ENCODE results near the gene MAPK1. TPM values are rescaled to one million over a fixed set of nuclear protein-coding genes. Genes with fewer than 3 reads are reported as not detected.
"Not testable (repeated sequence)": the region's sequence is repeated elsewhere in the genome, so short reads cannot be mapped to it uniquely, and the experiment has no call there.

Gene MAPK1
- total and polyA plus RNA-seq, 9 of the 15 experiments (the other 6 are each of a cell fraction or from before 2014, with no cell fraction given) = 46.3 to 575 (median 283) TPM

GRCh38 chr22:21805325-21805724 is 62.1 kb downstream of the MAPK1 start:
- H3K4me3 ChIP-seq; H3K9ac ChIP-seq (ENCODE audit: insufficient read depth in 1 of 2, low read depth in 2 of 2, low read length in 2 of 2); in situ Hi-C loops (cut with MboI); H3K9me3 ChIP-seq (replicated peaks; ENCODE audit: control insufficient read depth, insufficient read depth, low read depth, low read length); H3K4me1 ChIP-seq (replicated peaks in 1 of 2; ENCODE audit: control insufficient read depth in 2 of 2, insufficient read depth in 2 of 2, low read length in 2 of 2); intact Hi-C loops (cut with micrococcal nuclease); DNase-seq (ENCODE audit: extremely low read depth in 1 of 4, low spot score in 3 of 4); H3K27ac ChIP-seq (ENCODE audit: extremely low read depth, low read depth, low read length); H3K4me2 ChIP-seq (ENCODE audit: insufficient read depth, low read length); H2AFZ ChIP-seq (ENCODE audit: low read depth, low read length); CTCF ChIA-PET (ENCODE audit: low intra/inter-chr PET ratio); FAIRE-seq; H3K27me3 ChIP-seq (ENCODE audit: control insufficient read depth in 2 of 2, insufficient read depth in 2 of 2, low read length in 2 of 2); BruUV-seq (replicated peaks); ATAC-seq; H3K9me1 ChIP-seq (ENCODE audit: control insufficient read depth, insufficient read depth, low read length); TF ChIP-seq NR2C1 (tag; IDR thresholded peaks at IDR 0.05): not testable (repeated sequence)
- Histone ChIP-seq H3K79me2 (ENCODE audit: control insufficient read depth, insufficient read depth, low read length) (peaks cover 43% of the 10 kb centered on the region), H3K36me3 (ENCODE audit: control insufficient read depth, insufficient read depth, low read length) (peaks cover 82% of the 10 kb centered on the region), H4K20me1 (replicated peaks; ENCODE audit: control insufficient read depth, insufficient read depth, low read length) (peaks cover 20% of the 10 kb centered on the region; the same call in 1 of the 2 replicates)
- 93% methylated on average over 8 of the region's 8 CpGs for WGBS (ENCODE audit: insufficient coverage, low coverage, missing lambda C conversion rate)
- peak; percentile 86; the same call in 1 of the 2 replicates for TF ChIP-seq ZNF12 (CRISPR knock-in tag; IDR thresholded peaks at IDR 0.05)
- peak; percentile 25; the same call in 1 of the 2 replicates for TF ChIP-seq GATA2 (CRISPR knock-in tag; IDR thresholded peaks at IDR 0.05)
- 0 out of 2 replicates have a peak, but pooled peaks have one; percentile 89 for TF ChIP-seq NR1H2 (CRISPR knock-in tag; IDR thresholded peaks at IDR 0.05)
- TF ChIP-seq STAG1 (CRISPR knock-in tag; IDR thresholded peaks at IDR 0.05; ENCODE audit: borderline replicate concordance) = 0 out of 2 replicates have a peak, but pooled peaks have one; percentile 27
- peak; percentile 60; the same call in 1 of the 2 replicates for TF ChIP-seq E2F4 (CRISPR knock-in tag; IDR thresholded peaks at IDR 0.05; ENCODE audit: low read depth)
- 0 out of 2 replicates have a peak, but pooled peaks have one; percentile 5 for TF ChIP-seq NR2C1 (IDR thresholded peaks at IDR 0.05)
- TF ChIP-seq ATF6 (CRISPR knock-in tag; IDR thresholded peaks at IDR 0.05) = 0 out of 2 replicates have a peak, but pooled peaks have one; percentile 85
- TF ChIP-seq CBFB (CRISPR knock-in tag; IDR thresholded peaks at IDR 0.05) = peak; percentile 49; the same call in 1 of the 2 replicates
- POLR2A ChIA-PET = interaction anchor here (0.5 to 3.3 kb wide), 10 partner anchors 9 to 97 kb away, joined by 3 to 22 read pairs (median 4); no protein-coding TSS in a partner anchor
